HCT116 (cell line): ENCODE measurements around the gene LHCGR. TPM values are rescaled to one million over a fixed set of nuclear protein-coding genes. Genes with fewer than 3 reads are reported as not detected.

Experiments used
- ATAC-seq: fragments of 200-7000 bp; cut with Tn5 transposase; 2 replicates; pipeline ENCODE4 v1.9.1; 2020; ENCODE audit warnings: mild to moderate bottlenecking, moderate library complexity
- BruUV-seq: library from RNA; stranded (reverse); fragments of 400-500 nt; replicated peaks from 2 replicates; lab custom pipeline; 2021; lab: Mats Ljungman, UMichigan
- CTCF ChIA-PET: fragments of 300-600 bp; sonication (Branson Sonifier 250); formaldehyde crosslinking; loops from one replicate; lab custom pipeline; 2021; ENCODE audit warnings: antibody characterized with exemption; lab: Charles Lee
- POLR2A ChIA-PET: fragments of 300-600, 350-600 bp; sonication (Branson Sonifier 250); formaldehyde crosslinking; loops from one replicate; lab custom pipeline; 2021; ENCODE audit warnings: antibody characterized with exemption; lab: Charles Lee
- RAD21 ChIA-PET, 2 experiments: fragments of 300-600 bp; sonication (Branson Sonifier 250); formaldehyde crosslinking; loops; one replicate each; lab custom pipeline; 2023; ENCODE audit warnings: low total read pairs in 2 of 2; ENCODE audit not compliant: uncharacterized antibody in 2 of 2, unreplicated experiment in 2 of 2, low non-redundant PET in 1 of 2; lab: Charles Lee
- DNase-seq: peaks from one replicate; pipeline ENCODE4 v3.0.0-alpha.2; 2010; ENCODE audit warnings: low read depth, low spot score
- H2AFZ ChIP-seq: fragments of 200-600 bp; shearing (Covaris generic), sonication (generic); 2 replicates; pipeline ENCODE4 v1.6.1; 2017; ENCODE audit warnings: low read depth, mixed run types, mixed read lengths, antibody characterized with exemption, low read length; ENCODE audit not compliant: poor library complexity, severe bottlenecking
- H3K27ac ChIP-seq: 2 replicates; pipeline ENCODE4 v1.5.1; 2012; ENCODE audit warnings: low read depth, low read length
- H3K27me3 ChIP-seq: fragments of 200-600 bp; sonication (generic); 2 replicates; pipeline ENCODE4 v1.6.1; 2016; ENCODE audit warnings: mixed run types, low read length, mixed read lengths; ENCODE audit not compliant: insufficient read depth
- H3K36me3 ChIP-seq, 2 experiments: fragments of 200-500 bp in 1 of 2; fragments of 200-600 bp in 1 of 2; sonication (Bioruptor generic) in 1 of 2; sonication (generic) in 1 of 2; 2 replicates each; pipeline versions ENCODE4 v1.5.1 to v1.6.1; 2014 to 2016; ENCODE audit warnings: low read length in 2 of 2, inconsistent platforms in 1 of 2, mixed read lengths in 1 of 2, mixed run types in 1 of 2; ENCODE audit not compliant: insufficient read depth in 2 of 2, control insufficient read depth in 1 of 2
- H3K4me1 ChIP-seq, 2 experiments: fragments of 200-600 bp in 1 of 2; sonication (generic) in 1 of 2; 2 replicates each; pipeline versions ENCODE4 v1.5.1 to v1.6.1; 2012 to 2017; ENCODE audit warnings: low read length in 2 of 2, inconsistent platforms in 1 of 2, mild to moderate bottlenecking in 1 of 2, mixed read lengths in 1 of 2, mixed run types in 1 of 2, moderate library complexity in 1 of 2; ENCODE audit not compliant: insufficient read depth in 2 of 2, control insufficient read depth in 1 of 2
- H3K4me2 ChIP-seq: fragments of 200-600 bp; sonication (generic); 2 replicates; pipeline ENCODE4 v1.6.1; 2017; ENCODE audit warnings: mixed run types, low read length, mixed read lengths
- H3K4me3 ChIP-seq, 2 experiments: fragments of 200-600 bp in 1 of 2; sonication (generic) in 1 of 2; replicated peaks in 1 of 2; 2 replicates each; pipeline ENCODE4 v1.5.1; 2011 to 2016; ENCODE audit warnings: low read length in 2 of 2, control low read depth in 1 of 2, low read depth in 1 of 2, mild to moderate bottlenecking in 1 of 2, mixed read lengths in 1 of 2, mixed run types in 1 of 2
- H3K79me2 ChIP-seq: fragments of 200-600 bp; sonication (generic); 2 replicates; pipeline ENCODE4 v1.6.1; 2017; ENCODE audit warnings: mild to moderate bottlenecking, mixed run types, low read length, moderate library complexity, mixed read lengths; ENCODE audit not compliant: insufficient read depth
- H3K9ac ChIP-seq: fragments of 200-600 bp; sonication (generic); 2 replicates; pipeline ENCODE4 v1.6.1; 2016; ENCODE audit warnings: low read length, mixed read lengths
- H3K9me2 ChIP-seq: fragments of 200-600 bp; sonication (generic), shearing (Covaris generic); 2 replicates; pipeline ENCODE4 v1.6.1; 2017; ENCODE audit warnings: mixed run types, mild to moderate bottlenecking, moderate library complexity; ENCODE audit not compliant: insufficient read depth
- H3K9me3 ChIP-seq, 2 experiments: fragments of 200-500 bp in 1 of 2; fragments of 200-600 bp in 1 of 2; sonication (Bioruptor generic) in 1 of 2; sonication (generic) in 1 of 2; 2 replicates each; pipeline ENCODE4 v1.6.1; 2014 to 2017; ENCODE audit warnings: low read length in 2 of 2, mixed read lengths in 2 of 2, inconsistent platforms in 1 of 2, low read depth in 1 of 2, mild to moderate bottlenecking in 1 of 2, mixed run types in 1 of 2, moderate library complexity in 1 of 2; ENCODE audit not compliant: control insufficient read depth in 1 of 2, insufficient read depth in 1 of 2
- H4K20me1 ChIP-seq: fragments of 200-600 bp; sonication (generic), shearing (Covaris generic); 2 replicates; pipeline ENCODE4 v1.6.1; 2017; ENCODE audit warnings: mixed run types, mild to moderate bottlenecking, moderate library complexity; ENCODE audit not compliant: insufficient read depth
- CBX3 ChIP-seq: IDR thresholded peaks from 2 replicates; pipeline ENCODE4 v1.6.1; 2012; ENCODE audit warnings: low read depth
- CEBPB ChIP-seq: IDR thresholded peaks from 2 replicates; pipeline ENCODE4 v1.6.1; 2012; ENCODE audit warnings: low read depth
- ELF1 ChIP-seq: IDR thresholded peaks from 2 replicates; pipeline ENCODE4 v1.6.1; 2012; ENCODE audit warnings: low read depth, borderline replicate concordance
- EZH2 ChIP-seq: fragments of 200-600 bp; sonication (generic); IDR thresholded peaks from 2 replicates; pipeline ENCODE4 v1.6.1; 2017; ENCODE audit warnings: antibody characterized with exemption, mixed run types
- EZH2phosphoT487 ChIP-seq: fragments of 200-600 bp; IDR thresholded peaks from 2 replicates; pipeline ENCODE4 v1.6.1; 2018; ENCODE audit warnings: antibody characterized with exemption, borderline replicate concordance
- FOSL1 ChIP-seq: IDR thresholded peaks from 2 replicates; pipeline ENCODE4 v1.6.1; 2012; ENCODE audit warnings: low read depth
- POLR2A ChIP-seq: IDR thresholded peaks from 2 replicates; pipeline ENCODE4 v1.7.0; 2011; ENCODE audit warnings: borderline replicate concordance; ENCODE audit not compliant: insufficient read depth, insufficient read length; ENCODE audit errors: extremely low read depth
- POLR2AphosphoS5 ChIP-seq: IDR thresholded peaks from 2 replicates; pipeline ENCODE4 v1.6.1; 2011; ENCODE audit warnings: mild to moderate bottlenecking, low read depth, low read length, moderate library complexity
- RAD21 ChIP-seq: IDR thresholded peaks from 2 replicates; pipeline ENCODE4 v1.6.1; 2012; ENCODE audit warnings: low read depth, mild to moderate bottlenecking
- SRF ChIP-seq: IDR thresholded peaks from 2 replicates; pipeline ENCODE4 v1.6.1; 2012; ENCODE audit warnings: low read depth
- TCF7L2 ChIP-seq: IDR thresholded peaks from 2 replicates; pipeline ENCODE4 v1.7.0; 2011; ENCODE audit warnings: borderline replicate concordance, inconsistent platforms; ENCODE audit not compliant: insufficient read depth, insufficient read length; ENCODE audit errors: extremely low read depth
- YY1 ChIP-seq: IDR thresholded peaks from 2 replicates; pipeline ENCODE4 v1.6.1; 2011; ENCODE audit warnings: low read length, low read depth, moderate library complexity, mild to moderate bottlenecking; ENCODE audit not compliant: insufficient replicate concordance; ENCODE audit errors: extremely low read depth
- ZFX ChIP-seq: fragments of 450-650 bp; IDR thresholded peaks from 2 replicates; pipeline ENCODE4 v1.6.1; 2017
- ZNF274 ChIP-seq: fragments of 200-500 bp; sonication (Bioruptor generic); IDR thresholded peaks from 2 replicates; pipeline ENCODE4 v1.6.1; 2014; ENCODE audit warnings: mild to moderate bottlenecking, low read depth, low read length, inconsistent platforms
- intact Hi-C: fragments of 100-400 bp; cut with micrococcal nuclease; formaldehyde crosslinking; loops from 2 replicates; pipeline ENCODE4 v1.10.0; 2022
- total RNA-seq: library from RNA; stranded (reverse); gene quantifications from one replicate; pipeline ENCODE4 v1.2.1, GENCODE V29; 2021; ENCODE audit not compliant: unreplicated experiment
- TF ChIP-seq, protein P1 (sequence below): IDR thresholded peaks from 2 replicates; pipeline ENCODE4 v1.6.1; 2012
- TF ChIP-seq, protein P2 (sequence below): IDR thresholded peaks from 2 replicates; pipeline ENCODE4 v1.6.1; 2012
- TF ChIP-seq, protein P3 (sequence below), 3 experiments: fragments of 200-600 bp in 1 of 3; sonication (generic) in 1 of 3; IDR thresholded peaks in 2 of 3; conservative IDR thresholded peaks in 1 of 3; 2 replicates each; pipeline ENCODE4 v1.5.1; 2012 to 2017; ENCODE audit warnings: low read depth in 2 of 3, low read length in 2 of 3, antibody characterized with exemption in 1 of 3, borderline replicate concordance in 1 of 3, control low read depth in 1 of 3, mild to moderate bottlenecking in 1 of 3, mixed read lengths in 1 of 3, mixed run types in 1 of 3, moderate library complexity in 1 of 3; ENCODE audit not compliant: insufficient read depth in 1 of 3
- TF ChIP-seq, protein P4 (sequence below): IDR thresholded peaks from 2 replicates; pipeline ENCODE4 v1.6.1; 2011; ENCODE audit warnings: mild to moderate bottlenecking, low read length, moderate library complexity; ENCODE audit not compliant: insufficient replicate concordance; ENCODE audit errors: extremely low read depth

The LHCGR gene
- total RNA-seq, 1 experiment from 2014 or later, result not detected

DNA sequence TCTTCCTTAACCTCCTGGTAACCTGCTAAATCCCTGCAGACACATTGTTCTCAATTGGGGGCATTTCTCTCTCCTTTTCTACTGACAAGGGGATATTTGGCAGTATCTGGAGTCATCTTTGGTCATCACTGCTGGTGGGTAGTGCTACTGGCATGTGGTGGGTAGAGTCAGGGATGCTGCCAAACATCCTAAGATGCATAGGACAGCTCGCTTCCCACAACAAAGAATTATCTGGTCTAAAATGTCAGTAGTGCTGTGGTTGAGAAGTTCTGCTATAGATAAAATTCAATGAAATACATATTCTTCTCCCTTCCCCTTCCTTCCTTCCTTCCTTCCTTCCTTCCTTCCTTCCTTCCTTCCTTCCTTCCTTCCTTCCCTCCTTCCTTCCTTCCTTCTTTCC is 18.7 kb upstream of the LHCGR start:
- no peaks in the 10 kb centered on the region for H3K9me3 ChIP-seq
- H3K4me2 ChIP-seq, result no peak overlapping the region
- ChIA-PET POLR2A (no interaction called here), RAD21 (no interaction called here), CTCF (no interaction called here)
- no peak overlapping the region for H2AFZ ChIP-seq
- no peak for DNase-seq
- no peaks in the 10 kb centered on the region for H3K4me1 ChIP-seq
- no peaks in the 10 kb centered on the region for H3K79me2 ChIP-seq
- H3K4me3 ChIP-seq, result no peak overlapping the region
- H3K9ac ChIP-seq, result no peak overlapping the region
- H3K9me2 ChIP-seq, result no peaks in the 10 kb centered on the region
- TF ChIP-seq EZH2 (no peak), TCF7L2 (no peak), EZH2phosphoT487 (no peak), FOSL1 (no peak), CEBPB (no peak), RAD21 (no peak), YY1 (no peak), POLR2AphosphoS5 (no peak), POLR2A (no peak), ELF1 (no peak), ZNF274 (no peak), ZFX (no peak), SRF (no peak), CBX3 (no peak)
- TF ChIP-seq, protein P1, sequence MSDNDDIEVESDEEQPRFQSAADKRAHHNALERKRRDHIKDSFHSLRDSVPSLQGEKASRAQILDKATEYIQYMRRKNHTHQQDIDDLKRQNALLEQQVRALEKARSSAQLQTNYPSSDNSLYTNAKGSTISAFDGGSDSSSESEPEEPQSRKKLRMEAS, result no peak
- TF ChIP-seq, protein P2, sequence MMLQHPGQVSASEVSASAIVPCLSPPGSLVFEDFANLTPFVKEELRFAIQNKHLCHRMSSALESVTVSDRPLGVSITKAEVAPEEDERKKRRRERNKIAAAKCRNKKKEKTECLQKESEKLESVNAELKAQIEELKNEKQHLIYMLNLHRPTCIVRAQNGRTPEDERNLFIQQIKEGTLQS, result no peak
- TF ChIP-seq, protein P3, sequence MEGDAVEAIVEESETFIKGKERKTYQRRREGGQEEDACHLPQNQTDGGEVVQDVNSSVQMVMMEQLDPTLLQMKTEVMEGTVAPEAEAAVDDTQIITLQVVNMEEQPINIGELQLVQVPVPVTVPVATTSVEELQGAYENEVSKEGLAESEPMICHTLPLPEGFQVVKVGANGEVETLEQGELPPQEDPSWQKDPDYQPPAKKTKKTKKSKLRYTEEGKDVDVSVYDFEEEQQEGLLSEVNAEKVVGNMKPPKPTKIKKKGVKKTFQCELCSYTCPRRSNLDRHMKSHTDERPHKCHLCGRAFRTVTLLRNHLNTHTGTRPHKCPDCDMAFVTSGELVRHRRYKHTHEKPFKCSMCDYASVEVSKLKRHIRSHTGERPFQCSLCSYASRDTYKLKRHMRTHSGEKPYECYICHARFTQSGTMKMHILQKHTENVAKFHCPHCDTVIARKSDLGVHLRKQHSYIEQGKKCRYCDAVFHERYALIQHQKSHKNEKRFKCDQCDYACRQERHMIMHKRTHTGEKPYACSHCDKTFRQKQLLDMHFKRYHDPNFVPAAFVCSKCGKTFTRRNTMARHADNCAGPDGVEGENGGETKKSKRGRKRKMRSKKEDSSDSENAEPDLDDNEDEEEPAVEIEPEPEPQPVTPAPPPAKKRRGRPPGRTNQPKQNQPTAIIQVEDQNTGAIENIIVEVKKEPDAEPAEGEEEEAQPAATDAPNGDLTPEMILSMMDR (IDR thresholded peaks at IDR 0.05 in 2 of 3, conservative IDR thresholded peaks at IDR 0.05 in 1 of 3; ENCODE audit: borderline replicate concordance in 1 of 3, insufficient read depth in 1 of 3, low read depth in 2 of 3, low read length in 2 of 3), result no peak
- TF ChIP-seq, protein P4, sequence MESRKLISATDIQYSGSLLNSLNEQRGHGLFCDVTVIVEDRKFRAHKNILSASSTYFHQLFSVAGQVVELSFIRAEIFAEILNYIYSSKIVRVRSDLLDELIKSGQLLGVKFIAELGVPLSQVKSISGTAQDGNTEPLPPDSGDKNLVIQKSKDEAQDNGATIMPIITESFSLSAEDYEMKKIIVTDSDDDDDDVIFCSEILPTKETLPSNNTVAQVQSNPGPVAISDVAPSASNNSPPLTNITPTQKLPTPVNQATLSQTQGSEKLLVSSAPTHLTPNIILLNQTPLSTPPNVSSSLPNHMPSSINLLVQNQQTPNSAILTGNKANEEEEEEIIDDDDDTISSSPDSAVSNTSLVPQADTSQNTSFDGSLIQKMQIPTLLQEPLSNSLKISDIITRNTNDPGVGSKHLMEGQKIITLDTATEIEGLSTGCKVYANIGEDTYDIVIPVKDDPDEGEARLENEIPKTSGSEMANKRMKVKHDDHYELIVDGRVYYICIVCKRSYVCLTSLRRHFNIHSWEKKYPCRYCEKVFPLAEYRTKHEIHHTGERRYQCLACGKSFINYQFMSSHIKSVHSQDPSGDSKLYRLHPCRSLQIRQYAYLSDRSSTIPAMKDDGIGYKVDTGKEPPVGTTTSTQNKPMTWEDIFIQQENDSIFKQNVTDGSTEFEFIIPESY, result no peak
- H3K27me3 ChIP-seq, result peaks cover 48% of the 10 kb centered on the region
- ATAC-seq, result no peak
- intact Hi-C loops, result no loop called here
- no peaks in the 10 kb centered on the region for H3K36me3 ChIP-seq
- no peak overlapping the region for H3K27ac ChIP-seq
- H4K20me1 ChIP-seq, result no peaks in the 10 kb centered on the region
- BruUV-seq, result no TSS peak
